ENCODE data around the gene ABCC9.
"Not testable (repeated sequence)": the region's sequence is repeated elsewhere in the genome, so short reads cannot be mapped to it uniquely, and the experiment has no call there.

The ABCC9 gene

GRCh38 chr12:21934173-21934572 is 7.1 kb downstream of the ABCC9 start:
- H3K4me1 ChIP-seq (ENCODE audit: control insufficient read depth in 1 of 2, insufficient read depth in 1 of 2, low read depth in 1 of 2, low read length in 1 of 2): no peaks in the 10 kb centered on the region
- no peak for TF ChIP-seq CTCF (IDR thresholded peaks at IDR 0.05)
- no peaks in the 10 kb centered on the region for H3K36me3 ChIP-seq
- no peak overlapping the region for H3K27ac ChIP-seq
- H3K4me3 ChIP-seq (ENCODE audit: low read depth in 1 of 2, low read length in 1 of 2): no peak overlapping the region
- H3K27me3 ChIP-seq: peaks cover 26% of the 10 kb centered on the region
- no peaks in the 10 kb centered on the region for H3K9me3 ChIP-seq

GRCh38 chr12:21933656-21934055 is 7.6 kb downstream of the ABCC9 start:
- no peak overlapping the region for H3K4me3 ChIP-seq (ENCODE audit: low read depth in 1 of 2, low read length in 1 of 2)
- H3K9me3 ChIP-seq: no peaks in the 10 kb centered on the region
- H3K4me1 ChIP-seq (ENCODE audit: control insufficient read depth in 1 of 2, insufficient read depth in 1 of 2, low read depth in 1 of 2, low read length in 1 of 2): no peaks in the 10 kb centered on the region
- no peak for TF ChIP-seq CTCF (IDR thresholded peaks at IDR 0.05)
- no peaks in the 10 kb centered on the region for H3K36me3 ChIP-seq
- H3K27ac ChIP-seq: no peak overlapping the region
- peaks cover 21% of the 10 kb centered on the region for H3K27me3 ChIP-seq

GRCh38 chr12:21929972-21930371 is 11.3 kb downstream of the ABCC9 start:
- not testable (repeated sequence) for H3K36me3 ChIP-seq; H3K9me3 ChIP-seq; H3K4me3 ChIP-seq (ENCODE audit: low read depth in 1 of 2, low read length in 1 of 2); H3K27ac ChIP-seq; H3K4me1 ChIP-seq (ENCODE audit: control insufficient read depth in 1 of 2, insufficient read depth in 1 of 2, low read depth in 1 of 2, low read length in 1 of 2); H3K27me3 ChIP-seq

GRCh38 chr12:21925296-21925913 is 15.8 kb downstream of the ABCC9 start:
- Histone ChIP-seq H3K9me3 (no peaks in the 10 kb centered on the region), H3K4me3 (ENCODE audit: low read depth in 1 of 2, low read length in 1 of 2) (no peak overlapping the region), H3K36me3 (no peaks in the 10 kb centered on the region), H3K4me1 (ENCODE audit: control insufficient read depth in 1 of 2, insufficient read depth in 1 of 2, low read depth in 1 of 2, low read length in 1 of 2) (no peaks in the 10 kb centered on the region), H3K27me3 (no peaks in the 10 kb centered on the region), H3K27ac (no peak overlapping the region)
- TF ChIP-seq CTCF (IDR thresholded peaks at IDR 0.05): no peak

GRCh38 chr12:21921436-21921835 is 19.8 kb downstream of the ABCC9 start:
- H3K4me1 ChIP-seq (ENCODE audit: control insufficient read depth in 1 of 2, insufficient read depth in 1 of 2, low read depth in 1 of 2, low read length in 1 of 2): no peaks in the 10 kb centered on the region
- H3K4me3 ChIP-seq (ENCODE audit: low read depth in 1 of 2, low read length in 1 of 2): no peak overlapping the region
- no peaks in the 10 kb centered on the region for H3K27me3 ChIP-seq
- H3K9me3 ChIP-seq: no peaks in the 10 kb centered on the region
- no peak overlapping the region for H3K27ac ChIP-seq
- no peaks in the 10 kb centered on the region for H3K36me3 ChIP-seq
- no peak for TF ChIP-seq CTCF (IDR thresholded peaks at IDR 0.05)

- Histone ChIP-seq H3K27me3 (no peaks in the 10 kb centered on the region), H3K36me3 (no peaks in the 10 kb centered on the region), H3K4me3 (ENCODE audit: low read depth in 1 of 2, low read length in 1 of 2) (no peak overlapping the region), H3K27ac (no peak overlapping the region), H3K4me1 (ENCODE audit: control insufficient read depth in 1 of 2, insufficient read depth in 1 of 2, low read depth in 1 of 2, low read length in 1 of 2) (no peaks in the 10 kb centered on the region), H3K9me3 (no peaks in the 10 kb centered on the region)
- TF ChIP-seq CTCF (IDR thresholded peaks at IDR 0.05): no peak
Observed at GRCh38 chr12:21918456-21918855, 22.8 kb downstream of the ABCC9 start.

All from neutrophil (primary cell).